NCI-H1417 (cell line): ENCODE data around the gene YPEL3.

ENCODE experiments used
- DNase-seq, 3 experiments: peaks; one replicate each; lab custom pipeline; 2025; lab: John Stamatoyannopoulos, UW

YPEL3 gene

GRCh38 chr16:30090610-30091331, 5.2 kb downstream of the YPEL3 start:
- no peak for DNase-seq

- DNase-seq = no peak
Observed at GRCh38 chr16:30088832-30089624, 7.0 kb downstream of the YPEL3 start.

GRCh38 chr16:30088237-30088831, 7.7 kb downstream of the YPEL3 start:
- DNase-seq = no peak

GRCh38 chr16:30087181-30087898, 8.7 kb downstream of the YPEL3 start:
- DNase-seq = no peak

GRCh38 chr16:30086291-30087140, 9.5 kb downstream of the YPEL3 start:
- DNase-seq = no peak

GRCh38 chr16:30085820-30086219, 10.2 kb downstream of the YPEL3 start:
- no peak for DNase-seq

- no peak for DNase-seq
Observed at GRCh38 chr16:30085247-30085646, 10.8 kb downstream of the YPEL3 start.

- DNase-seq = no peak
Observed at GRCh38 chr16:30084816-30085159, 11.2 kb downstream of the YPEL3 start.

GRCh38 chr16:30084096-30084815, 11.8 kb downstream of the YPEL3 start:
- no peak for DNase-seq

- DNase-seq = no peak
Observed at GRCh38 chr16:30083216-30084055, 12.6 kb downstream of the YPEL3 start.

- no peak for DNase-seq
Observed at GRCh38 chr16:30082545-30083090, 13.4 kb downstream of the YPEL3 start.

- no peak for DNase-seq
Observed at GRCh38 chr16:30079480-30079879, 16.5 kb downstream of the YPEL3 start.

GRCh38 chr16:30078744-30079143, 17.3 kb downstream of the YPEL3 start:
- DNase-seq = no peak

- no peak for DNase-seq
Observed at GRCh38 chr16:30077656-30078055, 18.4 kb downstream of the YPEL3 start.

- DNase-seq = no peak
Observed at GRCh38 chr16:30076276-30076791, 19.7 kb downstream of the YPEL3 start.

- DNase-seq = peak; percentile 67 to 90 (median 84)
Observed at GRCh38 chr16:30075503-30076275, 20.3 kb downstream of the YPEL3 start, which contains the start of gene PPP4C. PPP4C (plus strand) TSS chr16:30075994; CDS start chr16:30076378, 384 bp downstream.

- no peak for DNase-seq
Observed at GRCh38 chr16:30070490-30070889, 25.5 kb downstream of the YPEL3 start.
